Effector CD4-positive, alpha-beta T cell (primary cell): Measurements from ENCODE around the gene LRRC32.
"Not testable (repeated sequence)": the region's sequence is repeated elsewhere in the genome, so short reads cannot be mapped to it uniquely, and the experiment has no call there.

Experiments
- DNase-seq: peaks from one replicate; pipeline ENCODE4 v3.0.0-alpha.2; 2020

LRRC32 gene

GRCh38 chr11:76608228-76608627 is 62.3 kb downstream of the LRRC32 start:
- not testable (repeated sequence) for DNase-seq
